Measurements from ENCODE around the gene ZNF580.

- no peak for TF ChIP-seq CTCF (conservative IDR thresholded peaks at IDR 0.05; ENCODE audit: low read length)
- TF ChIP-seq EZH2phosphoT487 (IDR thresholded peaks at IDR 0.05; ENCODE audit: borderline replicate concordance, low read depth, low read length), result no peak
These were observed 6.9 kb upstream of the ZNF580 start for GRCh38 chr19:55633861-55634260.

Data from OCI-LY7 (cell line).